ENCODE measurements around the gene EIF4H.
"Not testable (repeated sequence)": the region's sequence is repeated elsewhere in the genome, so short reads cannot be mapped to it uniquely, and the experiment has no call there.

EIF4H gene

DNA sequence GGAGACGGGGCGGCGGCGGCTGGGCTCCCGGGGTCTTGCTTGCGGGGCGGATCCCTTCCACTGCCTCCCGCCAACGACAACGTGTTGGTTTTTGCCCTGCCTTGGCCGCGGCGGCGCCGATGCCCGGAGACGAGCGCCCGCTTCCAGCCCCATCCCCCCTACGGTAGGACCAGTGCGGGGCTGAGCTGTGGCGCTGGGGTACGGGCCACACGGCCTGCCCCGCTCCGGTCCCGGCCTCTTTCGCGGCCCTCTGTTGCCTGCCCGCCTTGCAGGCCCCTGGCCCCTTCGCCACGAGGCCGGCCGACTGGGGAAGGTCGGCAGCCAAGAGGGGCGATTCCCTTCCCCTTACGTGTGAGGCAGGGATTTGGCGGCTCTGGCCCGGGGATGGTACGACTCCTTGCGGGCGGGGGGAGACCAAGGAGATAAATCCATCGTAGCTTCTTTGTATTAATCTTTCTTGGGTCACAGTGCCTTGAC, 488 bp downstream of the EIF4H start:
- no peak for FAIRE-seq
- peak; percentile 37 for DNase-seq (ENCODE audit: low spot score)

DNA sequence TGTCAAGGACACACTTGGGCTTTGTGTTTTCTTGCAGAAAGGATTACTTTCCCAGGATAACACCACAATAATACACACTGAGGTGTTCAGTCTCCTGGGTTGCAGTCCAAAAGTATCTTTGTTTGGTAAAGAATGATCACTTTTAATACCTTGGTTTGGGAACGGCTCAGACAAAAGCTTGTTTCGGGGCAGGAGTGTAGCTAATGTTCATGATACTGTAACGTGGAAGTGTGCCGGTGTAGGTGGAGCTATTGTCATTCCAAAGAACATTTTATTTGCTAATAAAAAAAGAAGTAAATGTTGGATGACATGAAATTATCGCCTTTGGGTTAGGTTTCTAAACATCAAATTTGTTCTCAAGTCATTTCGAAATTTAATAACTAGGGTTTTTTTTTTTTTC, 1.2 kb downstream of the EIF4H start:
- FAIRE-seq (no peak), DNase-seq (ENCODE audit: low spot score) (no peak)

DNA sequence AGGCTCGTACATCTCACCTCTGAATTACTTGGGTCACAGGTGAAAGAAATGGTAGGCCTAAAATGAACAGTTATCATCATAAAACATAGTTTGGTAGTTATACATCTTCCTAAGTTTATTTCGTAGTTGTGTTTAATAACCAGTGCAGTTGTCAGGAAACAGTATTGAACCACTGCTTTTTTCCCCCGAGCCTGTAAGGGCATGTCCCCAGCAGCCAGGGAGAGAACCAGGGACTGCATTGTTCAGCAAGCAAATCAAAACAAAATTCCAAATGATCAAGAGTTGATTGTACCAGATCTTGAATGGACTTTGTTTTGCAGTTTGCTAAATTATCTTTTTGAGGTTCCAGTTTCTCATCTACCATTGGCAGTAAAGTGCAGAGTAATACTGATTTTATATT, 2.4 kb downstream of the EIF4H start:
- DNase-seq (ENCODE audit: low spot score) (no peak), FAIRE-seq (no peak)

DNA sequence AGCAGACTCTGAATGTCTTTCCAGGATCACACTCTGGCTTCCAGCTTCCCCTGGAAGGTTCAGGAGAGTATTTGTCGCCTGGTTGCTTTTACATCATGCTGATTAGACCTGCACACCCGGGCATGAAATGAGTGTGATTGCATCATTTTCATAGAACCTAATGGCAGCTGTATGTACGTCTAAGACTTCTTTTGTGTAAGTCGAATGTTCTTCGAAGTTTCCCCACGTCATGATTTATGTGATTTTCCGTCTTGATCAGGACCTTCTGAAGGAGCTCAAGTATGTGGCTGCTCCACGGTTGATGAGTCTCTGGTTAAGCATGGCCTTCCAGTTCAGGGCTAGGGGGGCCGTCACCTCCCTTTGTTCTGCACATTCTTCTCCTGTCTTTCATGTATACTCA, 4.5 kb downstream of the EIF4H start:
- FAIRE-seq (no peak), DNase-seq (ENCODE audit: low spot score) (no peak)

DNA sequence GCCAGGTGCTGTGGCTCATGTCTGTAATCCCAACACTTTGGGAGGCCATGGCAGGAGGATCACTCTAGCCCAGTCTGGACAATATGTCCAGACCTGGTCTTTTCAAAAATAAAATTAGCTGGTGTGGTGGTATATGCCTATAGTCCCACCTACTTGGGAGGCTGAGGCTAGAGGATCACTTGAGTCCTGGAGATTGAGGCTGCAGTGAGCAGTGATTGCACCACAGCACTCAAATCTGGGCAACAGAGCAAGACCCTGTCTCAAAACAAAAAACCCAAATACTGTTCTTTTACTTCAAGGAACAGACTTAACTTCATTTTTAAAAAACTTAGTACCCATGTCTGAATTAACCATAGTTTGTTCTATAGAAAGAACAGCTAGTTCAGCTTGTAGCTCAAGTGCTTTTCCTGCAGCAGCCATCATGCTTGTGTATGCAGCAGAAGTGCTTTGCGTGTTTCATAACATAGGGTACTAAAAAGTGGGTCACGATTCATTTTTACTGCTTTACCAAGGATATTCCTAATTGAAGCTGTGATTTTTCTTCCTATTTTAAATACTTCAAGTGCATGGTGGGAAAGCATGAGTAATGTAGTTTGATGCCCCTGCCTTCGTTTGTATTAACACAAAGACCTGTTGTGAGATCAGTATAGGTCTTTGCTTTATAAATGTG, 5.9 kb downstream of the EIF4H start:
- no peak for FAIRE-seq
- DNase-seq (ENCODE audit: low spot score) = no peak

DNA sequence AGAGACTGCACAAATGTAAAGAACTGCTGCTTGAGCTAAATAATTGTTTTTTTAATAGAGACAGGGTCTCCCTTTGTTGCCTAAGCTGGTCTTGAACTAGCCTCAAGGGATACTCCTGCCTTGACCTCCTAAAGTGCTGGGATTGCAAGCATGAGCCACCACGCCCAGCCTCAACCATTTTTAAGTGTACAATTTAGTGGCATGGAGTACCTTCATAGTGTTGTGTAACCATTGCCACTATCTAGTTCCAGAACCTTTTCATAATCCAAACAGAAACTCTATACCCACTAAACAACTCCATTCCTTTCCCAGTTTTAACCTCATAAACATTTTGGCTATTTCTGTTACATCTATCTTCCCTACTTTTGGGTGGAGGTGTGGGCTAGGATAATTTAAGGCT, 6.7 kb downstream of the EIF4H start:
- no peak for DNase-seq (ENCODE audit: low spot score)
- FAIRE-seq = no peak

DNA sequence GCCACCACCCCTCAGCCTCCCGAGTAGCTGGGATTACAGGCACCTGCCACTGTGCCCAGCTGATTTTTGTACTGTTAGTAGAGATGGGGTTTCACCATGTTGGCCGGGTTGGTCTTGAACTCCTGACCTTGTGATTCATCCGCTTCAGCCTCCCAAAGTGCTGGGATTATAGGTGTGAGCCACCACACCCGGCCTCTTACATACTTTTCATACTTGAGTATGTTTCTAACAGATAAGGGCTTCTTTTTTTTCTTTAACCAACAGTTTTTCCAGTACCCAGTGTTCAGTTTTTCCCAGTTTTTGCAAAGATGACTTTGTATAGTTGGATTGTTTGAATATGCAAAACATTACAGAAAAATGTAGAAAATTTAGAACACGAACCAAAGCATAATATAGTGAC, 7.7 kb downstream of the EIF4H start:
- no peak for FAIRE-seq
- no peak for DNase-seq (ENCODE audit: low spot score)

DNA sequence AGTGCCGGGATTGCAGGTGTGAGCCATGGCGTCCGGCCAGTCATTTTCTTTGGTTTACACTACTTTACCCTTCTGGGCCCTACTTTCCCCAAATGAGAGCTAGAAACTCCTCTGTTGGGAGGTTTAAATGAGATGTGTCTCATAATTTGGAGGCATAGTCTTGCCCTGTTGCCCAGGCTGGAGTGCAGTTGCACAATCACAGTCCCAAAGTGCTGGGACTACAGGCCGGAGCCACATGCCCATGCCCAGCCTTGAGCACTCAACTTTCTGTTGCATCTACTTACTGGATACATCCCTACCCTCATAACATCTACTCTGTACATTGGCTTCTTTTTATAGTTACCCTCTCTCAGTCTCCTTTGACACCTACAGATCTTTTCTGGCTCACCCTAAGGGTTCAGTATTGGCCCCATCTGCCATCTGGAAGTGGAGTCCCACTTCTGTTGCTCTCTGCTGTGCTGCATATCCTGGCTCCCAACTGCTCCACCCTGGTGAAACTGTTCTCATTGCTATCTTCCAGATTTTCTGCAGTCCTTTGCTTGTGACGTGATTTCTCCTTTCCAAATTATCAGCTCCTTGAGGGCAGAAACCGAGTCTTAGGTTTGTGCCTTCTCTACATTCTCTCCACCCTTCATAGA, 8.4 kb downstream of the EIF4H start:
- FAIRE-seq (no peak), DNase-seq (ENCODE audit: low spot score) (no peak)

DNA sequence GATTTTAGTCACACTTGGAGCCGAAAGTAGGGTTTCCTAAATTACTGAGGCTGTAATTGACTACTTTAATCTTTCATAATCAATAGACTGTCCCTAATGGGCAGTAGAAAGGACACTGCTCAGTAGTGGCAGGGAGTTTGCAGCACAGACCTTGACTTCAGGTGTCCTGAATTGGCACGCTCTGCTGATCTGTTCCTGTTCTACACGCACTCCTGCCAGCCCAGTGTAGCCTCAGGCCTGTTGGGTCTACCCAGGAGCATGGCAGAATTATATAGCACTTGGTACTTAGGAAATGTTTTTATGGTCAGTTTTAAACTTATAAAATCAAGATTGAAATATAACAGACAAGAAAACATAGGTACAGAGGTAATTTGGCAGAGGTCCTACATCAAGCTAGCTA, 9.0 kb downstream of the EIF4H start:
- FAIRE-seq (no peak), DNase-seq (ENCODE audit: low spot score) (no peak)

DNA sequence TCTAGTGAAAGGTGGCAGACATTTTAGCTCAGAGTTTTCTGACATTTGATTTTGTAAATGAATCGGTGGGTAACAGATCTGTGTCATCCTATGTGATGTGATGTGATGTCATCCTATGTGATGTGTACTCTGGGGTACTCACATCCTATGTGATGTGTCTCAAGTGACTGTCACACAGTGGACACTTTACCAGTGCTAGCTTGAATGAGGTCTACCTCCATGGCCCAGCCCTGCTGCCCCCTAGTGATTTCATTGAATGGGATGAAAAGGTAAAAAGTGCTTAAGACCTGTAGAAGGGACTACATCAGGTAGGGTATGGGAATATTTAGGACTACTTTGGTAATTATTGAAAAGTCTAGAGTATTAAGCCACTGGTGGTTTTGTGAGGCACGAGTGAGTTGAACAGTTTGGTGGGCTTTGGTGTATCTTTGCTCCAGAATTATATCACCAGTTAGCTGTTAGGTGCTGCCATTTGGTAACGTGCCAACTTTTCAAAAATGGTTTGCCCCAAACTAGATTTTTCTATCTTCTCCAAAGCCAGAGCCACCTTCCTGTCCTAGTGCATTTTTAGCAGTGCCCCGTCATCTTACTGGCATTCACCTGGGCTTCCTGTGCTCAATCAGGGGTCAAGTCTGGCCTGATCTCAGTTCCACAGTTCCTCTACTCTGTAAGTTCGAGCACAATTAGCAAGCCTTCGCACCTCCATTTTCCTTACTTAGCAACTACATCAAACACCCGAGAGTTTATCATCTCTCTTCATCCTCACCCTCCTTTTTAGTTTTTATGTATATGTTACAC, 9.7 kb downstream of the EIF4H start:
- FAIRE-seq = no peak
- DNase-seq (ENCODE audit: low spot score) = no peak

DNA sequence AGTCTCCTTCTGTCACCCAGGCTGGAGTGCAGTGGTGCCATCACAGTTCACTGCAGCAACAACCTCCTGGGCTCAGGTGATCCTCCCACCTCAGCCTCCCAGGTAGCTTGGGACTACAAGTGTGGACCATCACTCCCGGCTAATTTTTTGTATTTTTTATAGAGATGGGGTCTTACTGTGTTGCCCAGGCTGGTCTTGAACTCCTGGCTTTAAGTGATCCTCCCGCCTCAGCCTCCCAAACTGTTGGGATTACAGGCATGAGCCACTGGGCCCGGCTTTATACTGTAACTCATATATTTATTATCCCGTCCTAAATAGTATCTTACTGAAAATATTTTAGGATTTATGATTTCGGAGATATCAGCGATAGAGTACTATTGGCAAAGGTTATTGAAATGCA, 10.9 kb downstream of the EIF4H start:
- DNase-seq (ENCODE audit: low spot score) = no peak
- no peak for FAIRE-seq

DNA sequence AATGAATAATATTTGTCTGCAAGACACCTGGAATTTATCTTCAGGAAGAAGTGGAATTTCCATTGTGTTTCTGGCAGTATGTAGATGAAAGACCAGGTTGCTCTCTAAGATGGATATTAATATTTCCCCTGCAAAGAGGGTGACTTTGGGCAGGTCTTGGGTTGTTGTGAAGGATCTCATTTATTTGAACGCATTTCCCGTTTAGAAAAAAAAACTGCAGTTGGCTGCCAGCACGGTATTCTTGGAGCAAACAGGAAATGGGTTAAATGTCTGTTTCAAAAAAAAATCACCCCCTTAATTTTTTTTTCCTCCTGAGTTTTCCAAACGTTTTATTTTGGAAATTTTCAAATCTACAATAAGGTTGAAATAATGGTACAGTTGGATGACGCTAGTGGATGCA, 11.5 kb downstream of the EIF4H start:
- FAIRE-seq = no peak

DNA sequence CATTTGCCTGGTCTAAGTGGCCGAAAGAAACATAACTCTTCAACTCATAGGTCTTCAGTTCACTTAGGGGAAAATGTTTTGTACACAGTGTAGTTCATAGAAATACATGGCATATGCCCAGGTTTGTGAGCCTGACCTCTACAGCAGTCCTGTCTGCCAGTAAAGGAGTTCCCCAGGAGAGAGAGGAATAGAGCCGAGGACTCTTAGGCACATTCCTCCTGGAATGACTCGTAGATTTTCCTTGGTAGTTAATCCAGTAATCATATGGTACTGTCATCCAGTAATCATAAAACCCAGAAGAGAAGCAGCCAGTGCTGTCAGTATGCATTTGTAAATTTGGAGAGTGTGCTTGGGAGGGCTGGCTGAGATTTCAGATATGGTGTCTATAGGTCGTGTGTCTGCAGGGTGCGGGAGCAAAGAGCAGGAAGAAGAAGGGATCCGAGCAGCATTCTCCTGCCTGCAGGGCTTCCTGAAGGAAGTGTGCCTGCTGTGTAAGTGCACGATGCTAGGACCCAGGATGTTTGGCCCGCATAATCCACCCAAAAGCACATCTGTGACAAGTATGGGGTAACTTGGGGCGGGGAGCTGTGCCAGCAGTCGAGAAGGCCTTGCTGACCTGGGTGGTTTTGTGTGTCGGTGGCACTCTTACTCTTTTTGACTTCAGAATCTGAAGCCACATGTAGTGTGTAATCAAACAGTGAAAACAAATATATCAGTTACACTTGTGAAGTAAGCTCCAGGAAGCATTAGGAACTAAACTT, 13.9 kb downstream of the EIF4H start:
- no peak for FAIRE-seq

More for the DNA sequence above, 11.5 kb downstream of the EIF4H start:
- no peak for DNase-seq (ENCODE audit: low spot score)

DNA sequence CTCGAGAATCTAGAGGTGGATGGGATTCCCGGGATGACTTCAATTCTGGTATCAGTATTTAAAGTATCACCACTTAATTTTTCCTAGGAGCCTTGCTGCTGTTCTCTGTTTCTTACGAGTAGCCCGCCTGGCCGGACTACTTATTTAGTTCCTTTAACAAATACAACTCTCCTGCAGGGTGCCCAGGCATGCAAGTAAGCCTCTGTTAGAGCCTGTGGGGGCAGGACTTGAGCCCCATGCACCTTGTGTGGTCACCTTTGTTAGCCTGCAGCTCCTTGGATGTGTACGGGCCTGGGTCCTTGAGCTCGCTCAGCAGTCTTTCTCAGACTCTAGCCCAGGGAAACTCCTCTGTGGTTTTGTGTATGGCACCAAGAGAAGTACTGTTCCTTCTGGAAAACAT, 16.1 kb downstream of the EIF4H start:
- no peak for DNase-seq (ENCODE audit: low spot score)
- FAIRE-seq = no peak

More for the DNA sequence above, 13.9 kb downstream of the EIF4H start:
- DNase-seq (ENCODE audit: low spot score) = no peak

DNA sequence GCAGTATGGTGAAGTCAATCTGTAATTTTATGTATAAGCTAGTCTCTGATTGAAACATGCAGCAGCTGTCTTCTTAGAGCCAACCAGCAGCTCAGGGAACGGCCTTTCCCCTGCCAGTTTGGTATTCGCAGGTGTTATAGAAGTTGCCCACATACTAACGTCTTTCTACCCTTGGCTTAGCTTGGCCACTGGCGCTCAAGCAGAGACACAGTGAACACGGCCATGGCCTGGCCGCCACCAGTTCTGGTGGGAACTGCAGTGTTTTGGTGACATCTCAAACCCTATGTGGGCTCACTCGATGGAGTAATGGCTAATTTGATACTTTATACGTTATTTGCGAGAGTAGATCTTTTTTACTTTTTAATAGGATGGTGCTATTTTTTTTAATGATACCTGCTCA, 17.1 kb downstream of the EIF4H start:
- no peak for FAIRE-seq
- DNase-seq (ENCODE audit: low spot score) = no peak

DNA sequence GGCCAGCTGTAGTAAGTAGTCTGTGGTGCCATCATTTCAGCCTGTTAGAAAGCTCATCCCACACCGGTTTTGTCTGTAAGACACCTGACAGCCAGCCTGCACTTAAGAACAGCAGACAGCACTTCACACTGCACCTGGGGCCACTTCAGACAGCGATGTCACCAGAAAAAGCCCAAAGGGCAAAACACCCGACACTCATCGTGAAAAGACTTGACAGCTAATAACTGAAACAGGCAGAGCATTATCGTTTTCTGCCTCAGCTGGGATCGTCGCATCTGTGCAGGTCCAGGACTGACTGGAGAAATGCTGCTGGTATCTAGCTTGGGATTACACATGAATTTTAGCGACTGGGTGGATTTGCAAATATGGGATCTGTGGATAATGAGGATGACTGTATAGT, 18.9 kb downstream of the EIF4H start:
- FAIRE-seq (no peak), DNase-seq (ENCODE audit: low spot score) (no peak)

DNA sequence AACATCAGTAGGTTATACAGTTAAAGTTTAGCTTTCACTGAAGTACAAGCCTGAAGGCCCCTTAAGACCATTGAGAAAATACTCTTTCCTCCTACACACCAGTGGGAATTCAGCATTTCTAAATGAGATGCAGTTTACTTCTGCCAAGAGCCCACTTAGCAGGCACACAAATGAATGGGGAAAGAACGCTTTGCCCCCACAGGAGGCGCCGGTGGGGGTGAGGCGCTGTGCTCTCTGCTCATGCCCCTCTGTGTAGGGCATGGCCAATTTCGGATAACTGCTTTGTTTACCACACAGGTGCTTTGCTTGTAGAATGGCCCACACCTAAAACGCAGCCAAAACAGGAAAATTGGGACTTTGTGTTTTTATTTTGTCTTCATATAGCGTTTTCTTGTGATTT, 19.8 kb downstream of the EIF4H start:
- FAIRE-seq (no peak), DNase-seq (ENCODE audit: low spot score) (no peak)

DNA sequence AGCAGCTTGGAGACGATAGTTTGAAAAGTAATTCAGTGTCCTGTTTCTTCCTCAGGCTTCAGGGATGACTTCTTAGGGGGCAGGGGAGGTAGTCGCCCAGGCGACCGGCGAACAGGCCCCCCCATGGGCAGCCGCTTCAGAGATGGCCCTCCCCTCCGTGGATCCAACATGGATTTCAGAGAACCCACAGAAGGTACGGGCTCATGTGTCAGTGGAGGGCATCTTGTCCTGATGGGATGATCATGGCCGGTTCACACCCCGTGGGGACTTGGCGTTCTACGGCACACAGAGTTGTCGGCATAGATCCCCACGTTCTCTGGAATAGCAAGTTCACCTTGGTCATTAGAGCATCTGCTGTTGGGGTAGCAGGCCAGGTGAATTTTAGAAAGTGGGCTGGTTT, 20.5 kb downstream of the EIF4H start:
- DNase-seq (ENCODE audit: low spot score) = no peak
- no peak for FAIRE-seq

DNA sequence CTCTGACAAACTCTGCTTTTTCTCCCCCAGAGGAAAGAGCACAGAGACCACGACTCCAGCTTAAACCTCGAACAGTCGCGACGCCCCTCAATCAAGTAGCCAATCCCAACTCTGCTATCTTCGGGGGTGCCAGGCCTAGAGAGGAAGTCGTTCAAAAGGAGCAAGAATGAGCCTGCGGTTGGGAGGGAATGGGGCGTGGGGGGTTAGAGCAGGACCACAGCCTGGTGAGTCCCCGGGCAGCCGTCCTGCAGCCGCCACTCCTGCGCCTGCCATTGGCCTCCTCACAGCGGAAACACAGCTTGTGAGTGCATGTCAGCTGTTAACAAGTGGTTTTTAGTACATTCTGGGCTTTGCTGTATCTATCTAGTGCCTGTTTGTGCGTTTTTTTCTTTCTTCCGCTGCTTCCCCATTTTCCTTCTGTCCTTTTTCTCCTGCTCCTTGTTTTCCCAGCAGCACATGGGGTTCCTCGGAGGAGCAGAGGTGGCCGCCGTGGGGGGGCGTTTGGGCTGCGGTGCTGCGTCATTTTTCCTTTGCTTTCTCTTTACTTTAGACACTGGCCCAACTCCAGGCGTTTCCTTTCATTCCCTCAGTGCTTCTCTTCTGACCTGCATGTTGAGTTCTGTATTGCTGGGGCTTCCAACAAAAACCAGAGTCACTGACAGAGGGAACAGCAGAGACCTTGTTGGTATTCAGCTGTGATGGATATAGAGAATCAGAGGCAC, 21.1 kb downstream of the EIF4H start:
- not testable (repeated sequence) for FAIRE-seq; DNase-seq (ENCODE audit: low spot score)

DNA sequence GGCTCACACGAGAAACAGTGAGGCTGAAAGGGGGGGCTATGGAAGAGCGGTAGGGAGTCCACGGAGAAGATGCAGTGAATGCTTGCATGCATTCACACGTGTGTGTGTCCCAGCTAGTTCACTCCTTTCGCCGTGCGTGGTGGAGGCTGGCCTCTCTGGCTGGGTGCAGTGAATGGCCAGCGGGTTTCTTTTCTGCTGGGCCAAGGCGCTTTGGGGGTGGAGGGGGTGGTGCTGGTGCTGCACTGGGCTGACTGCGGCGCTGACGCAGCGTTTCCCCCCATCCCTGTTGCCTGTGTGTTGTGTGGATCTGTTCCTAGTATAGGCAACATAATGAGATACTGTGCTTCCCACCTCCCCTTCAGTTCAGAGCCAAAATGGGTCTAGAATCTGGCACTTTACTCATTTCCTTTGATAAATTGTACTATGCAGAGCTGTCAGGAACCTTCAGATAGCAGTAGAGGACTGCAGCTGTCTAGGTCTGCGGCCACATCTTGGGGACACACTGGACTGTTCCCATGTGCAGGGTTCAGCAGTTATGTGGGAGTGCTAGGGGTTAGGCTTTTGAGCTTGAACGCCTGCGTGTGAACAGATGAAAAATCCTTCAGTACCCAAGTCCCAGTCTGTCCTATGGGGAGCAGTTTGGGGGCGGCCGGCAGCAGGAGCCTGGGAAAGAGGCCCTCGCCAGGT, 22.0 kb downstream of the EIF4H start:
- DNase-seq (ENCODE audit: low spot score) = not testable (repeated sequence)
- peak; percentile 82 for FAIRE-seq
